Measurements from ENCODE around the gene RNASEL.
A peak's percentile ranks its signal among the peaks of the same experiment; 100 is the strongest.

Gene RNASEL

DNA sequence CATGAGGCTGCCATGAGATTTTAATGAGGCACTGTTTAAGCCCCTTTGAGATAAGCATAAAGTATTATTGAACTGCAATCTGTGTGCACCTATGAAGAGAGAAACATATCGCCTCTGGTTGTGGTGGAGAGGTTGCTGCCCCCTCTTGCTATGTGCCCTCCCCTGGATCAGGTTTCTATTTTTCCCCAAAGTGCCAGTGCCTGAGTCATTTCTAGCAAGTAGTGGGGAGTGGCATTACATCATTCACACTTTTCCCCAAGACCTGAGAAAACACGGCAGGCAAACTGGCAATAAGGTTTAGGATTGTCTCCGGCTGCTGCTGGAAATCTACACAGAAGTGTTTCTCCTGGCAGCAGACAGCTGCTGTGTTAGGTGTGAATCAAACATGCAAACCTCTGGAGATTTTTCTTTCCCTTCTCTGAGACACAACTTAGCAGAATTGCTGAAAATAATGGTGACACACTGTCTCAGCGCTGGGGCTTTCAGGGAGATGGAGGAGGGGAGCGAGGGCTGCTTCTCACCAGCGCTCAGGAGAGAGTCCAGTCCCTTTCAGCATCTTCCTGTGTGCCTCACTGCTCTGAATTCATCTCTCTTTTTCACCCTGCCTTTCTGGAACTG is 28.8 kb upstream of the RNASEL start:
- Histone ChIP-seq H3K9me3 (ENCODE audit: control insufficient read depth, insufficient read depth, low read depth, low read length) (no peaks in the 10 kb centered on the region), H3K9ac (ENCODE audit: low read length) (peak overlapping the region; percentile 19), H3K4me1 (ENCODE audit: control insufficient read depth, insufficient read depth, low read length) (peaks cover 42% of the 10 kb centered on the region), H3K27me3 (ENCODE audit: control insufficient read depth, insufficient read depth, low read length) (peaks cover 36% of the 10 kb centered on the region), H3K27ac (ENCODE audit: low read depth, low read length) (no peak overlapping the region; the same call in 1 of the 2 replicates), H3K36me3 (ENCODE audit: control insufficient read depth, insufficient read depth, low read length) (no peaks in the 10 kb centered on the region), H3K4me3 (ENCODE audit: low read depth, low read length) (no peak overlapping the region)

DNA sequence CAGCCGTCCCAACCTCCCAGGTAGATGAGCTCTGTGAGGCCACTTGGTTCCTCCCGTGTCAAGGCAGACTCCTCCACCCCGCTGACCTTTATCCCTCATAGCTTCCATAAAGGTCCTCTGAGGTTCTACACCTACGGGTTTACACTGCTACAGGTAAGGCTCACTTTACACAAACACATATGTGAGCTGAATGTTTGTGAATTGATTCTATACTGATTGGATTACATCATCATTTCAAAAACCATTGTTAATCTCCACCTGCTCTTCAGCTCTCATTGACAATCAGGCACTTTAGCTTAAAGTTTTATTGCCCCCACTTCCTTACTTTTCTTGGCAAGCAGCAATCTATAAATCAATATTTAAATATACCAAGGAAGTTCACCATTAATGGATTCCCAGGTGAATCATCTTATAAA is 28.0 kb upstream of the RNASEL start:
- no peaks in the 10 kb centered on the region for H3K9me3 ChIP-seq (ENCODE audit: control insufficient read depth, insufficient read depth, low read depth, low read length)
- H3K27me3 ChIP-seq (ENCODE audit: control insufficient read depth, insufficient read depth, low read length): peaks cover 44% of the 10 kb centered on the region
- no peaks in the 10 kb centered on the region for H3K36me3 ChIP-seq (ENCODE audit: control insufficient read depth, insufficient read depth, low read length)
- peak overlapping the region; percentile 58; the same call in 1 of the 2 replicates for H3K4me3 ChIP-seq (ENCODE audit: low read depth, low read length)
- no peak overlapping the region for H3K27ac ChIP-seq (ENCODE audit: low read depth, low read length)
- H3K4me1 ChIP-seq (ENCODE audit: control insufficient read depth, insufficient read depth, low read length): peaks cover 48% of the 10 kb centered on the region
- H3K9ac ChIP-seq (ENCODE audit: low read length): peak overlapping the region; percentile 20

DNA sequence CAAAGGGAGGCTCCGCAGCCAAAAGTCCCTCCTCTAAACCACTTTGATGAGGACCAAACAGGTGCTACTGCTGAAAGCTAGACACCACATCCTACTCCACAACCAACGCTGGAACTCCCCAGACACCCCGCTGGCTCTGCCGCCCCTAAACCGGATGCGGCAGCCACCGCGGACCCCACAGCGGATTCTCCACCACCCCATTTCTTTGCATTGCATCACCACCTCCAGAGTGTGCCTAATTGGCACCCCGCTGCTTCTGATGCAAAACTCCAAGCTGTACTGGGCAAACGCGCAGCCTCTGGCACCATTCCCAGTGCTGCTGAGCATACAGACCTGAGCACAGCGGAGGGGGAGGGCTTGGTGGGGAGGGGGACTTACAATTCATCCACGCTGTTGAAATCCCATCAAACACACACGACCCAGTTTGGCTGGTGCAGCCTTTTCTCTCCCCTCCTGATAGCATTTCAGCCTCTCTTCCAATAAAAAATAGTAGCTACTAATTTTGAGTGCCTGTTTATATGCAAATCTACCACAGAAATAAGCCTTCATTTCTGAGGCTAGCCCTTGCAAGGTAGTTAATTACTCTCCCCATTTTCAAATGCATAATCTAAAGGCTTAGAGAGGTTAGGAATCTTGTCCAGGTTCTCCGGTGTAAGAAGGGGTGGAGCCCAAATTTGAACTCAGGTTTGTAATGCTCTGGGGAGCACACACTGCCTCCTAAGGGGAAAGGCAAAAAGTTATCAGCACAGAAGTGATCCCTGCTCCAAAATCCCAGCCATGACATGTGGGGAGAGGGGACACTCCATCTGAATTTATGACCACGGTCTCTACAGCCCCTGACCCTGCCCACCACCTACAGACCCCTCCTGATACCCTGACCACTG is 27.3 kb upstream of the RNASEL start:
- Histone ChIP-seq H3K9ac (ENCODE audit: low read length) (peak overlapping the region; percentile 75), H3K4me3 (ENCODE audit: low read depth, low read length) (peak overlapping the region; percentile 58), H3K27me3 (ENCODE audit: control insufficient read depth, insufficient read depth, low read length) (peaks cover 47% of the 10 kb centered on the region), H3K36me3 (ENCODE audit: control insufficient read depth, insufficient read depth, low read length) (no peaks in the 10 kb centered on the region), H3K27ac (ENCODE audit: low read depth, low read length) (no peak overlapping the region; the same call in 1 of the 2 replicates), H3K4me1 (ENCODE audit: control insufficient read depth, insufficient read depth, low read length) (peaks cover 53% of the 10 kb centered on the region), H3K9me3 (ENCODE audit: control insufficient read depth, insufficient read depth, low read depth, low read length) (no peaks in the 10 kb centered on the region)

DNA sequence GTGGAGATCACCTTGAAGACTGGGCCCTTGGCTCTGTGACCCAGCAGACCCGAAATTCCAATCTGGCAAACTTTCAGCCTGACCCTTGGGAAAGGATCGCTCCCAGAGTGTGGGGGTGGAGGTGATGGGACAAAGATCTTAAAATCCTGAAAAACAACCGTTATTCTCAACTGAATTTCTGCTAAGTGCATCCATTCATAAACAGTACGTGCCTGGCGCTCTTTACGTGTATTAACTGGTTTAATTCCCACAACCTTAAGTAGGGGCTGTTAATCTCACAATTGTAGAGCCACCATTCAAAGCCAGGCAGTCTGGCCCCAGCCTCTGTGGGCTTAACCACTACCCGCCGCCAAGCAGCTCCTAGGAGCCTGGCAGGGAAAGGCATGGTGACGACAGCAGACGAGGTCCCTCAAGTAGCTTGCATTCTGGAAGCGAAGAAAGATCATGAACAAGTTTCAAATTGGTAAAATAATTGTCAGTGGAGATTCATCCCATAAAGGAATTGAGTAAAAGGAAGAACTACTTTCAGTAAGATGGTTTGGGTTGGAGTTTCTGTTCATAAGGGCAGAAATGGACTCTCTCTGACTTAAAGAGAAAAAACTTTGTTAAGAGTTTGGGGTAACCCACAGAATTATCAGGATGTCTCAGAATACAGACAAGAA is 26.5 kb upstream of the RNASEL start:
- Histone ChIP-seq H3K4me1 (ENCODE audit: control insufficient read depth, insufficient read depth, low read length) (peaks cover 56% of the 10 kb centered on the region), H3K27ac (ENCODE audit: low read depth, low read length) (peak overlapping the region; percentile 49; the same call in 1 of the 2 replicates), H3K4me3 (ENCODE audit: low read depth, low read length) (peak overlapping the region; percentile 58)

DNA sequence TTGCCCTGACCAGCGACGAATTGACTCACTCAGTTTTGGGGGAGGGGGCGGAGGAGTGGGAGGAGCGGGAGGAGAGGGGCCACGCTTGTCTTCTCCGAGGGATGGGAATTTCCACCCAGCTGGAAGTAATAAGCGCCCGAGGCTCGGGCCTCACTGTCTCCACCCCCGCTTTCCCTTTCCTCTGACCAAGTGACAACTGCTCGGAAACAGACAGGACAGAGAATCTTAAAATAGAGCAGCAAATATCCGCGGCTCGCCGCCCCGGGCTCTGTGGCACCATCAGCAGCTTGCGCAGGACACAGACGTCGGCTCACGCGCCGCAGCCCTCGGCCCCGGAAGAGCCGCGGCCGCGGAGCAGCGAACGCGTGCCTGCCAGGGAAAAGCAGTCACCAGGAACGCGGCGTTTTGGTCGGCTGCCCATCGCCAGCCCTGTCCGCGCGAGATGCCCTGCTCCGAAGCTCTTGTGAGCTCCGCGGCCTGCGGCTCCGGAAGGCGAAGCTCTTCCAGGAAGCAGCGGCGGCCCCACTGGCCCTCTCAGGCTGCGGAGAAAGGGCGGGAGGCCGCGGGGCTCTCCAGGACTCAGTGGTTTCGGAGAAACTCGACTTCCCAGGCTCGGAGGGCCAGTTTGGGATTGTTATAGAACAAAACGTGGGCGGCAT is 25.9 kb upstream of the RNASEL start:
- Histone ChIP-seq H3K9ac (ENCODE audit: low read length) (peak overlapping the region; percentile 75), H3K4me3 (ENCODE audit: low read depth, low read length) (peak overlapping the region; percentile 58), H3K9me3 (ENCODE audit: control insufficient read depth, insufficient read depth, low read depth, low read length) (no peaks in the 10 kb centered on the region), H3K27me3 (ENCODE audit: control insufficient read depth, insufficient read depth, low read length) (peaks cover 54% of the 10 kb centered on the region), H3K27ac (ENCODE audit: low read depth, low read length) (peak overlapping the region; percentile 49; the same call in 1 of the 2 replicates), H3K4me1 (ENCODE audit: control insufficient read depth, insufficient read depth, low read length) (peaks cover 58% of the 10 kb centered on the region), H3K36me3 (ENCODE audit: control insufficient read depth, insufficient read depth, low read length) (no peaks in the 10 kb centered on the region)

More for the DNA sequence above, 26.5 kb upstream of the RNASEL start:
- peak overlapping the region; percentile 75 for H3K9ac ChIP-seq (ENCODE audit: low read length)
- H3K27me3 ChIP-seq (ENCODE audit: control insufficient read depth, insufficient read depth, low read length): peaks cover 48% of the 10 kb centered on the region
- no peaks in the 10 kb centered on the region for H3K9me3 ChIP-seq (ENCODE audit: control insufficient read depth, insufficient read depth, low read depth, low read length)
- H3K36me3 ChIP-seq (ENCODE audit: control insufficient read depth, insufficient read depth, low read length): no peaks in the 10 kb centered on the region

DNA sequence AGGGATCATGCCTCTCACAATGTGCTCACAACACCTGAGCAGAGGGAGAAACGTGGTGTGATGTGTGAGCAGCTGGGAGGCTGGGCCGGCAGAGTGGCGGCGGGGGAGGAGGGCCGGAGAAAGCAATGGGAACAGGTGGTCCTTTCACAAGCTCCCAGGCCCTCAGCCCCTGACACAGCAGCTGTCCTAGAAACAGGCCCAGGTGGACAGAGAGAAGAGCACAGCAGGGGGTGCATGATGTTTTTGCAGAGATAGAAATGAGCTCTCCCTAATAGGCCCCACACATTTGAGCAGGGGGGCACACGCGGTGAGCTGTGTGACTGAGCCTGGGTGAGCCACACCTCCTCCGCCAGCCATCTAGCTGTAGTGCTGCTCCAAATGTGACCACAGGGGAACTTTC is 22.7 kb upstream of the RNASEL start:
- Histone ChIP-seq H3K4me3 (ENCODE audit: low read depth, low read length) (no peak overlapping the region), H3K9me3 (ENCODE audit: control insufficient read depth, insufficient read depth, low read depth, low read length) (no peaks in the 10 kb centered on the region), H3K36me3 (ENCODE audit: control insufficient read depth, insufficient read depth, low read length) (no peaks in the 10 kb centered on the region), H3K4me1 (ENCODE audit: control insufficient read depth, insufficient read depth, low read length) (peaks cover 39% of the 10 kb centered on the region), H3K9ac (ENCODE audit: low read length) (no peak overlapping the region), H3K27me3 (ENCODE audit: control insufficient read depth, insufficient read depth, low read length) (peaks cover 62% of the 10 kb centered on the region), H3K27ac (ENCODE audit: low read depth, low read length) (no peak overlapping the region)

DNA sequence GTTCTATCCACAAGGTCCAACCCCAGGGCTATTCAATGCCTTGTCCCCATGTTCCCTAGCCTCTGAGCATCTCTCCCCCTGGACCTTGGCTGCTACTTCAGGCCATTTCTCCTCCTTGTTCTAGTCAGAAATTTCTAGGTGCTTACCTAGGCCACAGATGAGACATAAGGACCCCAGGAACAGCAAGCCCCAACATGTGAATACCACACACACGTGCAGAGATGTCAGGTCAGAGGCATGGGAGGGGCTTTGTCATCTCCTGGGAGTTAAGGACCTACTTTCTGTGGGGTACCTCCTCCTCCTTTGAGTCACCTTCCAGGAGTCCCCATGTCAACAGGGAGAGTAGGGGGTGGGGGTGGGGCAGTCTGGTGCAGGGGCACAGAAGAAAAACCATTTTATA is 22.3 kb upstream of the RNASEL start:
- no peak overlapping the region for H3K27ac ChIP-seq (ENCODE audit: low read depth, low read length)
- no peaks in the 10 kb centered on the region for H3K9me3 ChIP-seq (ENCODE audit: control insufficient read depth, insufficient read depth, low read depth, low read length)
- H3K9ac ChIP-seq (ENCODE audit: low read length): no peak overlapping the region
- H3K27me3 ChIP-seq (ENCODE audit: control insufficient read depth, insufficient read depth, low read length): peaks cover 58% of the 10 kb centered on the region
- no peaks in the 10 kb centered on the region for H3K36me3 ChIP-seq (ENCODE audit: control insufficient read depth, insufficient read depth, low read length)
- H3K4me1 ChIP-seq (ENCODE audit: control insufficient read depth, insufficient read depth, low read length): peaks cover 35% of the 10 kb centered on the region
- H3K4me3 ChIP-seq (ENCODE audit: low read depth, low read length): no peak overlapping the region

DNA sequence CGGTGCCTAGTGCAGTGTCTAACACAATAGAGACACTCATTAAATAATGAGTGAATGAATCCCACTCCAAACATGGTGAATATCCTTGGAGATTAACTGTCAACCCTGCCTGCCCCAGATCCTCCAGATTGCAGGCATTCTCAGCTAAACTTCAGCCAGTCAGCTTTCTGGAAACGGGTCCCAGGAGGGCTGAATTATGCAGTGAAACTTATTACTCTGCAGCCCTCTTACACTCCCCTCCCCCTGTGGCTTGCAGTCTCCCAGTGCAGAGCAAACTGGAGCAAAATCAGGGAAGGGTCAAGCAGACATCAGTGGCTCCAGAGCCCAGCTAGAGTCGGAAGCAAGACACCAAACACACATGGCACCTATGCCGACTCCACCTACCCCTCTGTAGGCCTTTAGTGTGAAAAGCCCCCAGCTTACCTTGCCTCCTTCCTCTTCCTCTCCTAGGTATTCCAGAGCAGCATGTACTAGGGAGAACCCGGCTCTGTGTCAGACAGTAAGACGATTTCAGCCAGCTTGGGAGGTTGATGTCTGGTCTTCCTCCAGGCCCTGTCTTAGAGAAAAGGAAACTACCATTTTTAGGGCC is 21.6 kb upstream of the RNASEL start:
- H3K27me3 ChIP-seq (ENCODE audit: control insufficient read depth, insufficient read depth, low read length): peaks cover 56% of the 10 kb centered on the region
- no peak overlapping the region for H3K27ac ChIP-seq (ENCODE audit: low read depth, low read length)
- H3K9me3 ChIP-seq (ENCODE audit: control insufficient read depth, insufficient read depth, low read depth, low read length): no peaks in the 10 kb centered on the region
- H3K36me3 ChIP-seq (ENCODE audit: control insufficient read depth, insufficient read depth, low read length): no peaks in the 10 kb centered on the region
- H3K9ac ChIP-seq (ENCODE audit: low read length): no peak overlapping the region
- peaks cover 30% of the 10 kb centered on the region for H3K4me1 ChIP-seq (ENCODE audit: control insufficient read depth, insufficient read depth, low read length)
- no peak overlapping the region for H3K4me3 ChIP-seq (ENCODE audit: low read depth, low read length)

DNA sequence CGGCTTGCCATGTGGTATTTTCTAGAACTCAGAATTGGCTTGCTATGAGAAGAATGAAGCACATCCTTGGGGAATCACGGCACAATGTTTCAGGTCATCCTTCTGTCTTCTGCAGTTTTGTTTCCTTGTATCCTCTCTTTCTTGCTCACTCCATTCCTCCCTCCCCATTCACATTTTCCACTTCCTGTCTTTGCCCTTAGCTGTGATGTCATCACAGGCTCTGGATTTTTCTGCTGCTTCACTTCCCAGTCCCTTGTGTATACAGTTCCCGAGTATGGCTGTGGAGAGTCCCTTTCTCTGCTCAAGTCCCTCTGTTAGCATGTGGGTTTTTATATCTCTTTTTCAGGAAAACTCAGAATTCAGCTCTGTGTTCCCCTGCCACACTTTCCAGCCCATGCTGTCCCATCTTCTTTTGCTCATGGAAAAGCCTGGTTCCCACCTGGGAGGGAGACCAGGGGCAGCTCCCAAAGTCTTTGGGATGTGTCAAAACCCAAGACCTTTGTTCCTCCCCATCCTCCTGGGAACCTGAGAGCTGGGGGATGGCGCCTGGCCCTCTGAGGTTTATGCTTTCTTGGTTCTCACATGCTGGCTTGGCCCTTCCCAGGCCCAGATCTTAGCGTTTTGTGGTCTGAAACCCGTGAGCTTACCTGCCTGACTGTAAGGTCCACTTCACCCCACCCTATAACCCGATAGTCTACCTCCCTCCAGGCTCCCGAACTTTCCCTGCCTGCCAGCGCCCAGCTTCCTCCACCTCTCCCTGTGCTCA is 20.0 kb upstream of the RNASEL start:
- Histone ChIP-seq H3K4me3 (ENCODE audit: low read depth, low read length) (no peak overlapping the region), H3K36me3 (ENCODE audit: control insufficient read depth, insufficient read depth, low read length) (no peaks in the 10 kb centered on the region), H3K27ac (ENCODE audit: low read depth, low read length) (no peak overlapping the region), H3K9me3 (ENCODE audit: control insufficient read depth, insufficient read depth, low read depth, low read length) (no peaks in the 10 kb centered on the region), H3K9ac (ENCODE audit: low read length) (no peak overlapping the region), H3K27me3 (ENCODE audit: control insufficient read depth, insufficient read depth, low read length) (peaks cover 61% of the 10 kb centered on the region), H3K4me1 (ENCODE audit: control insufficient read depth, insufficient read depth, low read length) (peaks cover 27% of the 10 kb centered on the region)

DNA sequence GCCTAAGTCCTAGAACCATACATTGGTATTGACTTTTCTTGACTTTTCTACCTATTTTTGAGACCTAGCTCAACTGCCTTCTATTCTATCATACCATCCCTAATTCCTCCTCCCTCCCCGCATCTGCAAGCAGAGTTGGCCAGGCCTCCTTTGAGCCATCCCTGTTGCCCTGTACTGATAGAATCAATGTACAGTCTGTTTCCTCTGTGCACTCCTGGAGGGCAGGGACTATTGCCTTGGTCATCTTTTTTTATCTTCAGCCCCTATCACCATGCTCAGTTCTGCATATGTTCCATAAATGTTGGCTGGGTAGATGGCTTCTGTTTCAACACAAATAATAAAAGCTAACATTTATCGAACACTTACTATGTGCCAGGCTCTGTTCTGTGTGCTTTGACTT is 19.2 kb upstream of the RNASEL start:
- H3K36me3 ChIP-seq (ENCODE audit: control insufficient read depth, insufficient read depth, low read length): no peaks in the 10 kb centered on the region
- H3K9me3 ChIP-seq (ENCODE audit: control insufficient read depth, insufficient read depth, low read depth, low read length): no peaks in the 10 kb centered on the region
- peaks cover 61% of the 10 kb centered on the region for H3K27me3 ChIP-seq (ENCODE audit: control insufficient read depth, insufficient read depth, low read length)
- H3K4me1 ChIP-seq (ENCODE audit: control insufficient read depth, insufficient read depth, low read length): peaks cover 33% of the 10 kb centered on the region
- H3K9ac ChIP-seq (ENCODE audit: low read length): no peak overlapping the region
- H3K27ac ChIP-seq (ENCODE audit: low read depth, low read length): no peak overlapping the region
- no peak overlapping the region for H3K4me3 ChIP-seq (ENCODE audit: low read depth, low read length)

Data from HUES6 (cell line).